IPS DF 4.7 (cell line): ENCODE measurements around the gene BCL7C.
"Not testable (repeated sequence)": the region's sequence is repeated elsewhere in the genome, so short reads cannot be mapped to it uniquely, and the experiment has no call there.

Source experiments
- DNase-seq: peaks from one replicate; pipeline ENCODE4 v3.0.0-alpha.2; 2013; ENCODE audit warnings: low spot score; ENCODE audit errors: extremely low read depth

BCL7C gene

DNA sequence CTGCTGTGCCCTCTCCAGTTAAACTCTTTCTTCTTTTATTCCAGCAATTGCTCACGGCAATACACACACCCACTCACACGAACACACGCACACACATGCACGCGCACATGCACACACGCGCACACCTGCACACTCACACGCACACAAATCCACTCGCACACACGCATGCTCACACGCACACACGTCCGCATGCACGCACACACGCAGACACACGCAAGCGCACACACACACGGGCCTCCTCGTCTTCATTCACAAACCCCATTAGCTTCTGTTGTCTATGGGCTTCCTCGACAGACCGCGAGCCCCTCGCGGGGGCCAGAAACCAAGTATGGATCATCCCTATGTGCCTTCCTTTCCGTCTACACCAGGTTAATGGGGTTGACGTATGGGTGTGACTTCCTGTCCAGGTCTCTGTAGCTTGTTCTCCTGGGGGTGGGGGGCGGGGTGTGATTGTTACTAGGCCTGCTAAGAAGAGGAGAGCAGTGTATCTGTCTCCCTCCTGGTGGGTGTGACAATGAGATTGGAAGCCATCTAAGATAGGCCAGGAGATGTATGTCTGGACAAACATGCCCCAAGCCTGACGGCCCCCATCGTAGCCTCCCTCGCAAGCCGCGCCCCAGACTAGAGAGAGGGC lies 1.9 kb upstream of the BCL7C start:
- no peak for DNase-seq

DNA sequence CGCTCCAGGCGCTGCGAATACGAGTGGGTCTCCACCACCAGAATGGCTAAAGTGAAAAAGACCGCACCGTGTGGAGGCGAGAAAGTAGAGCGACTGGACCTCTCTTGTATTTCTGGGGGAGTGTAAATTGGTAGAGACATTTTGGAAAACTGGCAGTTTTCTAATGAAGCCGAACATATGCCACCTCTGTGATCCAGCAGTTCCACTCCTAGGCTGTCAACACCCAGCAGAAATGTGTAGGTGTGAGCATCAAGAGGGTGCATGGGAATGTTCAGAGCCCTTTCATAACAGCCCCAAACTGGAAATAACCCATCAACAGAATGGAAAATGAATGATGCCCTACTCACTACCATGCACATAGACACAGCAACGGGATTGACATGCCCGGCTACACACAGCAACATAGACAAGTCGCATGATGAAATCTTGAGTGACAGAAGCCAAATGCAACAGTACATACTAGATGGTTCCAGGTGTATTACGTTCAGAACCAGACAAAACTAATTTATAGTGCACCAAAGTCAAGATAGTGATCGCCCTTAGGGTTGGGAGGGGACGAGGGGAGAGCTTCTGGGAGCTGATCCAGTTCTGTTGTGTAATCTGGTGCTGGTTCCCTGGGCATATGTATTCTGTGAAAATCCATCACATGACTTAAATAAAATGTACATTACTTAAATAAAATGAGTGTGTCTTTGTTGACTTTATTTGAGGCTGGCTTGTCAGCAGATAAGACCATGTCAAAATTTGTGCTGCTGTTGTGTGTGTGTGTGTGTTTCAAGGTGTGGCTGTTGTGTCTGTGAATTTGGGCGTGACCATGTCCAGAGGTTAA lies 877 bp upstream of the BCL7C start:
- DNase-seq, result no peak

DNA sequence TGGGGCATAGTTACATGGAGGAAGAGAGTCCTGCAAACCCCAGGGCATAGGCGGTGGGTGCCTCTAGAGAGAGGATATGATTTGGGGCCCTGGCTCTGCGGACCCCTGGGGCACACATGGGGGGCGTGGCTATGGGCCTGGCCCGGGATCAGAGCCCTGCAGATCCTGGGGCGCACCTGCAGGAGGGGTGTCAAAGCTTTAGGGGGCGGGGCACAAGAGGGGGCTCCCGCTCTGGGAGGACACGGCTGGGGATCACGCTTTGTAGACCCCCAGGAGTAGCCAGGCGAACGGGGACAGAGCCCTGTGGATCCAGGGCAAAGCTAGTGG lies 497 bp downstream of the BCL7C start:
- DNase-seq, result no peak

GRCh38 chr16:30892670-30893416 lies 1.0 kb downstream of the BCL7C start:
- DNase-seq, result no peak

DNA sequence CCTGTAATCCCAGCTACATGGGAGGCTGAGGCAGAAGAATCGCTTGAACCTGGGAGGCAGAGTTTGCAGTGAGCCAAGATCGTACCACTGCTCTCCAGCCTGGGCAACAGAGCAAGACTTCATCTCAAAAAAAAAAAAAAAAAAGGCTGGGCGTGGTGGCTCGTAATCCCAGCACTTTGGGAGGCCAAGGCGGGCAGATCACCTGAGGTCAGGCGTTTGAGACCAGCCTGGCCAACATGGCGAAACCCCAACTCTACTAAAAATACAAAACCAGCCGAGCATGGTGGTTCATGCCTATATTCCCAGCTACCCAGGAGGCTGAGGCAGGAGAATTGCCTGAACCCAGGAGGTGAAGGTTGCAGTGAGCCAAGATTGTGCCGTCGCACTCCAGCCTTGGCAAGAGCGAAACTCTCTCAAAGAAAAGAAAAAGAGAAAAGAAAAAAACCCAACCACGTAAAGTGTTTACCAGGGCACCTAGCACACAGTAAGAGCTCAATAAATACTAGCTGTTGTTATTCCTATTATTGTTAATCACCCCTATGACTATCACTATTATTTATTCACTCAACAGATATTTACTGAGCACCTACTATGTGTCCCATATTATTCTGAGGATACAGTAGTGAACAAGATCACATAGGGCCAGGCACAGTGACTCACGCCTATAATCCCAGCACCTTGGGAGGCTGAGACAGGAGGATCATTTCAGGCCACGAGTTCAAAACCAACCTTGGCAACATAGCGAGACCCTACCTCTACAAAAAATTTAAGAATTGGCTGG lies 2.6 kb downstream of the BCL7C start:
- DNase-seq, result not testable (repeated sequence)

GRCh38 chr16:30889721-30890120 lies 4.2 kb downstream of the BCL7C start:
- DNase-seq, result no peak

- no peak for DNase-seq
Measured at GRCh38 chr16:30888856-30889499, 4.9 kb downstream of the BCL7C start.

DNA sequence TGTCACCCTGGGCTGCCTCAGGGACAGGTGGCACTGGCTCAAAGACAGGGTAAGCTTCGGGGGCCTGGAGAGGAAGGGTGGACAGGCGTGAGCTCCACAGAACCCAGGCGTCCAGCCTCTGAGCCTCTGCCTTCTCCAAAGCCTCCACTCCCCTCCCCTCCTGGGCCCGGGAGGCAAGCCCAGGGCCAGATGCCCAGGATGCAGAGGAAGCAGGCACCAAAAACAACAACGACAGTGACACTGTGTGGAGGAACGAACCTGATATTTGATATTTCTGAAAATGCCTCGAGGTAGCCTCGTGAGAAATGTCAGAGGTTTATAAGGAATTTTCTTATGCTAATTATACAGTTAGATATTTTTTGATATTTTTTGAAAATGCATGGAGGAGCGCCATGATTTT lies 6.0 kb downstream of the BCL7C start:
- no peak for DNase-seq

- no peak for DNase-seq
Measured at GRCh38 chr16:30886145-30886544, 7.7 kb downstream of the BCL7C start.

DNA sequence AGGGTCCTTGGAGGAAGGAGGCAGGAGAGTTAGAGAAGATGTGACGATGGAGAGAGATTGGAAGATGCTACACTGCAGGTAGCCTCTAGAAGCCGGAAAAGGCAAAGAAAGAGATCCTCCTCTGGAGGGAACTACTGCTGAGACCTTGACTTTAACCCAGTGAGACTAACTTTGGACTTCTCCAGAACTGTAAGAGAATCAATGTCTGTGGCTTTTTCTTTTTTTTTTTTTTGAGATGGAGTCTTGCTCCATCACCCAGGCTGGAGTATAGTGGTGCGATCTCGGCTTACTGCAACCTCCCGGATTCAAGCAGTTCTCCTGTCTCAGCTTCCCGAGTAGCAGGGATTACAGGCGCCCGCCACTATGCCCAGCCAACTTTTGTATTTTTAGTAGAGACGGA lies 8.7 kb downstream of the BCL7C start:
- DNase-seq, result no peak

DNA sequence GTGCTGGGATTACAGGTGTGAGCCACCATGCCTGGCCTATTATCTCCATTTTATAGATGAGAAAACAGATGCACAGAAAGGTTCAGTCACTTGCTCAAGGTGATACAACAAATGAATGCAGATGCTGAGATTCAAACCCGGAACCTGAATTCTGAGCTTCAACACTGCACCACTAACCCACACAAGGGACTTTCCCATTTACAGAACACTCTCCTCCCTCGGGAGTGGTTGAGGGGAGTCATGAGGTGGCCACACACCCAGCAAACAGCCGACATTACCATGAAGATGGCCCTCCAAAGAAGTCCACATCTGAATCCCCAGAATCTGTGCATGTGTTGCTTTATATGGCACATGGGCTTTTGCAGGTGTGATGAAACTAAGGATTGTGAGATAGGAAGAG lies 9.1 kb downstream of the BCL7C start:
- no peak for DNase-seq

- DNase-seq, result no peak
Measured at GRCh38 chr16:30882429-30883310, 11.2 kb downstream of the BCL7C start.

GRCh38 chr16:30876867-30877266 lies 17.0 kb downstream of the BCL7C start:
- DNase-seq, result no peak

GRCh38 chr16:30875871-30876801 lies 17.7 kb downstream of the BCL7C start:
- DNase-seq, result no peak

DNA sequence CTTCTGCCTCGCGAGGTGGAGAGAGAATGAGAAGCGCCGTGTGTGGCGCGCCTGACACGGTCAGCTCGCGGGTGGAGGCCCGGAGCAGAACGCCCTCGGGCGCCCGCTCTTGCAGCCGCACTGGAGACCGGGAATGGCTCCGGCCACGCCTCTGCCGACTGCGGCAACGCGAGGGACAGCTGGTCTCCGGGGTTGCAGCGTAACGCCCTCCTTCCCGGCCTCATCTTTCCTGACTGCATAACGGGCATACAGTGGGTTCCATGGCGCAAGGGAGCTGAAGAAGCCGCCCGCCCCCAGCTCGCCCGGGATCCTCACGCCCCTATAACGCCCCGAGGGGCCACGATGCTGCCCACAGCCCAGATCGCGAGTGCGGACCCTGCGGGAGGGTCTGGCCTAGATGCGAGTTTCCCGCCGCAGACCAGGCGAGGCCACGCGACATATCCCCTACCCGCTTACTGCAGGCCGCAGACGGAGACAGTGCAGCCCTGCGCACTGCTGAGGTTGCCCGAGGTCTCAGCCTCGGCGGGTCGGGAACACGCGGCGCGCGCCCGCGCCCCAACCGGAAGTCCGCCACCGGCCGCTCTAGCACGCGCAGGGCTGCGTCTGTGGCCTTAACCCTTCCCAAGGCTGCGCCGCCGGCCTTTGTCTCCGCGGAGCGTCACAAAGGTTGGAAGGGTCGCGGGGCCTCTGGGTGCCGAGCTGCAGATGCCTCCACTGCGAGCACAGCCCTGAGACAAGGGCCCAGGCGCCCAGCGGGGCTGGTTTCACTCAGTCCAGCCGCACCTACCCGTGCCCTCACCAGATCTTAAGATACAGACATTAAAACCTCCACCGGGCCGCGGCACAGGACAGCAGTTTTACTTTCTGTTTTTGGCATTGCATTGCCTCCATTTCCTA lies 18.8 kb downstream of the BCL7C start:
- no peak for DNase-seq

DNA sequence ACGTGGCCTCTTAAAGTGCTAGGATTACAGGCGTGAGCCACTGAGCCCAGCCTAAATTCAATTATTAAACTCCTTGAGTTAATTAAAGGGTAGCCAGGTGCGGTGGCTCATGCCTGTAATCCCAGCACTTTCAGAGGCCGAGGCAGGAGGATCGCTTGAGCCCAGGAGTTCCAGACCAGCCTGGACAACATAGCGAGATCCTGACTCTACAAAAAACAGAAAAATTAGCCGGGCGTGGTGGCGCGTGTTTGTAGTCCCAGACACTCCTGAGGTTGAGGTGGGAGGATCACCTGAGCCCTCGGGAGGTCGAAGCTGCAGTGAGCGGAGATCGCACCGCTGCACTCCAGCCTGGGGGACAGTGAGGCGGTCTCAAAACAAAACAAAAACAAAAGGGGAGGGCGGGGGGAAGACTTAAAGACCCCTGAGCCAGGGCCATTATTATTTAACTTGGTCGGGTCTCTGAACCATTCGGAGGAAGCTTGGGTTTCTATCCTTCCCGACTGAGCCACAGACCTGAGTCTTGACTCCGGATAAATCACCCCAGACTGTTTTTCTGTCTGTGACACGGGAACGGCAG lies 19.5 kb downstream of the BCL7C start:
- no peak for DNase-seq

DNA sequence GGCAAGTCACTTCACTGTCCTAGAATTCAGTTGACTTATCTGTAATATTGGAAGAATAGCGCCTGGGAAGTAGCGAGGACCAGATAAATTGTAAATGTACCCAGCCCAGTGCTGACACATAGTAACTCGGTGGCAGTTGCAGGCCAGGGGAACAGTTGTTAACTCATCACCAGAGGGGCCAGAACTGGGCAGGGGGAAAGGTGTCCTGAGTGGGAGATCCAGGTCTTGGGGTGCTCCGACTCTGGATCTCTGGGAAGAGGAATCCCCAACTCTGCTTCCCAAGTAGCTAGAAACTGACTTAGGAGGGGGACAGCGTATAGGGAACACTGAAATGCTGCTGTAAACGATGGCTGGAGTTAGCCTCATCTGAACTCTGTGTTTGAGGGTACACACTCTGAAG lies 23.0 kb downstream of the BCL7C start:
- DNase-seq, result no peak

DNA sequence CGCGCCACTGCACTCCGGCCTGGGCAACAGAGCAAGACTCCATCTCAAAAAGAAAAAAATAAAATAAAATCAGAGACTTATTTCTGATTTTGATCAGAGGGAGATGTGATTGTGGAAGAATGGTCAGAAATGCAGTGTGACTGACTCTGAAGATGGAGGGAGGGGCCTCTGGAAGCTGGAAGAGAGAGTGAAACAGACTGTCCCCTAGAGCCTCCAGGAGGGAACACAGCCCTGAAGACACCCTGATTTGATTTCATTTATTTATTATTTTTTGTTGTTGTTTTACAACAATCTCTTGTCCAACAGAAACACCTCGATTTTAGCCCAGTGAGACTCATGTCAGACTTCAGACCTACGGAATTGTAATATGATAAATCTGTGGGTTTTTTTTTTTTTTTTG lies 26.1 kb downstream of the BCL7C start:
- DNase-seq, result no peak
